GM21825 (cell line): ENCODE data around the gene GJC1.

ENCODE experiments used
- ATAC-seq: cut with Tn5 transposase; IDR thresholded peaks from one replicate; pipeline ENCODE4 v1.9.1; 2021; ENCODE audit warnings: mild to moderate bottlenecking, moderate library complexity; ENCODE audit not compliant: unreplicated experiment

GJC1 gene

GRCh38 chr17:44804302-44805089, 25.6 kb downstream of the GJC1 start:
- no peak for ATAC-seq

GRCh38 chr17:44801880-44802279, 28.2 kb downstream of the GJC1 start:
- no peak for ATAC-seq

- no peak for ATAC-seq
These were observed 31.7 kb downstream of the GJC1 start for GRCh38 chr17:44798356-44798755.

GRCh38 chr17:44797802-44798201, 32.3 kb downstream of the GJC1 start:
- no peak for ATAC-seq

- ATAC-seq, result no peak
These were observed 33.4 kb downstream of the GJC1 start for GRCh38 chr17:44796731-44797130.

- ATAC-seq, result no peak
These were observed 34.2 kb downstream of the GJC1 start for GRCh38 chr17:44795928-44796327.

GRCh38 chr17:44795421-44795820, 34.7 kb downstream of the GJC1 start:
- no peak for ATAC-seq

GRCh38 chr17:44794851-44795413, 35.2 kb downstream of the GJC1 start:
- ATAC-seq, result no peak

GRCh38 chr17:44793885-44794842, 35.9 kb downstream of the GJC1 start:
- no peak for ATAC-seq

- no peak for ATAC-seq
These were observed 37.8 kb downstream of the GJC1 start for GRCh38 chr17:44792276-44792675.

GRCh38 chr17:44788139-44788538, 41.9 kb downstream of the GJC1 start:
- no peak for ATAC-seq

- ATAC-seq, result no peak
These were observed 42.7 kb downstream of the GJC1 start for GRCh38 chr17:44787271-44787940.

- ATAC-seq, result no peak
These were observed 43.5 kb downstream of the GJC1 start for GRCh38 chr17:44786551-44787081.

GRCh38 chr17:44785921-44786320, 44.2 kb downstream of the GJC1 start:
- ATAC-seq, result no peak

- ATAC-seq, result no peak
These were observed 47.7 kb downstream of the GJC1 start for GRCh38 chr17:44782326-44782850.

GRCh38 chr17:44781551-44782325, 48.3 kb downstream of the GJC1 start:
- ATAC-seq, result no peak

- ATAC-seq, result no peak
These were observed 49.1 kb downstream of the GJC1 start for GRCh38 chr17:44780845-44781480.

GRCh38 chr17:44780161-44780560, 49.9 kb downstream of the GJC1 start:
- ATAC-seq, result no peak
